ENCODE measurements around the gene NDUFAF3. TPM values are rescaled to one million over a fixed set of nuclear protein-coding genes. Genes with fewer than 3 reads are reported as not detected.

The NDUFAF3 gene
- total and polyA plus RNA-seq, 10 of the 15 experiments (the other 5 are each of a cell fraction or from before 2014, with no cell fraction given), result 25.4 to 228 (median 63.9) TPM

DNA sequence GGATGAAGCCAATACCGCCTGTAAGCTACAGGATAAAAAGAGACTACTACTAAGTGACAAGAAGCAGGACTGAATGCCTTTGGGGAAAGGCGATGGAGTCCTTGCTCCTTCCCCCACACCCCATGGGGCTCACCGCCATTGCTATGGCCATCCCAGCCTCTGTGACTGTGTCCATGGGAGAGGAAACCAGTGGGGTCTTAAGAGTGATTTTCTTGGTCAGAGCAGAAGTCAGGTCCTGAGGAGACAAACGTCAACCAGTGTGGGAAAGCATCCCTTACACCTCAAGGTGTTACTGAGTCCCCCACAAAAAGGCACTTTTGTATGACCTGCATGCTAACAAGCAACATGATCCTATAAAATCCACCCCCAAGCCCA lies 6.4 kb downstream of the NDUFAF3 start (continued):
- TF ChIP-seq ZBTB40 (IDR thresholded peaks at IDR 0.05; ENCODE audit: borderline replicate concordance), result no peak
- TF ChIP-seq MXI1 (IDR thresholded peaks at IDR 0.05; ENCODE audit: low read depth, low read length), result no peak
- no peak for TF ChIP-seq ZNF217 (IDR thresholded peaks at IDR 0.05)

DNA sequence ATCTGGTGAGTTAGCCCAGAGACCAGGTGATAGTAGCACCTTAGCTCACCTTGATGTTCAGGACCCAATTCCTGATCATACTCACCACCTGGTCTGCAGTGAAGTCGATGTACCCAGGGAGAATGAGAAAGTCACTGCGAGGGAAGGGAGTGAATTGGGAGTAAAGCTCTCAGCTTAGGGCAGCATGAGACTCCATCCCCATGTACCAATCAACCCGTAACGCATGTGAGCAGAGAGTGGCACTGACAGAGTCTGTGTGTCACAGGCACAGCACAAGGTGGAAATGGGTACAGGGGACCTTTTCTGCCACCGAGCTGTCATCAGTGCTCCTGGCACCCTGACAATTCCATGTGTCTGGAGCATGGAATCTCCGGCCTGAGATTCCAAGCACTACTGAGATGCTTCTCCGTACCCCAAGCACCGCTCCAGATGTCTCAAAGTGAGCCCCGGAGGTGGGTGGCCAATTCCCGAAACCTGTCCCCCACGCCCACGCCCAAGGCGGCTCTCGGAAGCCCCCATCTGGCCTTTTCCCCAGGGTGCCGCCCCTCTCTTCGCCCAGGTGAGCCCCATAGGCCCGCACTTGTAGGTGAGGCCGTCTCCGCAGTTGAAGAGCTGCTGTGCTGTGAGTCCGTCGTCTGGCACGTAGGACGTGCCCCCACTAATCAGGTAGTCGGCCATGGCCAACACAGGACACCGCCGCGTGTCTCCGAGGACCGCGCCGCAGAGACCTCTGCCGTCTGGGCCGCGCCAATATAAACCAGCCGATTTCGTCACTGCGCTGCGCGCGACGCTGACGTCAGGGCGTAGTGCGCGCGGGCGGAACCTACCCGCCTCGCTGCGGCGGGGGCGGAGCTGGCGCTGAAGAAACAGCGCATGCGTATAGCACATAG lies 7.0 kb downstream of the NDUFAF3 start, which contains the start of gene IMPDH2:
TSS of gene IMPDH2 (minus strand) at position 726 of the 890 bp plus-strand sequence. CDS start at position 678, 48 bp downstream.
- H3K36me3 ChIP-seq (ENCODE audit: control insufficient read depth in 2 of 2, insufficient read depth in 2 of 2, low read length in 1 of 2), result peaks cover 38 to 46% of the 10 kb centered on the region in 2 experiments
- FAIRE-seq (peak; percentile 81), DNase-seq (ENCODE audit: low read depth, low spot score) (peak; percentile 79), ATAC-seq (peak; percentile 92)
- in situ Hi-C loops (cut with MboI), result no loop called here
- POLR2A ChIA-PET, result interaction anchor here (0.6 to 2.3 kb wide), 8 partner anchors 9 to 777 kb away, joined by 3 to 27 read pairs (median 8); partner anchors contain the start of genes DALRD3, P4HTM, QRICH1 and WDR6
- peaks cover 13% of the 10 kb centered on the region for H3K4me1 ChIP-seq (ENCODE audit: control insufficient read depth, insufficient read depth, low read length)
- peak within 1 kb of the TSS; percentile 44 for H2AFZ ChIP-seq (ENCODE audit: control insufficient read depth, low read depth, low read length)
- CTCF ChIA-PET, result interaction anchor here (0.6 to 2.3 kb wide), 14 partner anchors 8 to 457 kb away, joined by 3 to 45 read pairs (median 4); partner anchors contain the start of genes P4HTM, QRICH1 and WDR6
- no peaks in the 10 kb centered on the region for H4K20me1 ChIP-seq (ENCODE audit: control insufficient read depth, insufficient read depth)
- H3K4me3 ChIP-seq, result peak within 1 kb of the TSS; percentile 79
- H3K79me2 ChIP-seq (ENCODE audit: control insufficient read depth, insufficient read depth, low read length), result peaks cover 33% of the 10 kb centered on the region
- peak within 1 kb of the TSS; percentile 76 for H3K27ac ChIP-seq (ENCODE audit: control insufficient read depth, insufficient read depth)
- H3K9me3 ChIP-seq (replicated peaks; ENCODE audit: control insufficient read depth, insufficient read depth, low read length), result no peaks in the 10 kb centered on the region
- under 1% methylated on average over 55 of the region's 55 CpGs for WGBS (ENCODE audit: insufficient coverage, insufficient replicate concordance, low lambda C conversion rate, missing lambda C conversion rate)
- H3K27me3 ChIP-seq (replicated peaks in 1 of 2; ENCODE audit: control insufficient read depth in 2 of 2, insufficient read depth in 2 of 2, low read length in 1 of 2), result no peaks in the 10 kb centered on the region
- RAD21 ChIA-PET (ENCODE audit: unreplicated experiment), result interaction anchor here (0.7 to 2.3 kb wide), 8 partner anchors 9 to 313 kb away, joined by 3 to 32 read pairs (median 4); partner anchors contain the start of genes DALRD3, P4HTM, QRICH1 and WDR6
- peak within 1 kb of the TSS; percentile 65 for H3K4me2 ChIP-seq (ENCODE audit: control insufficient read depth, insufficient read depth)
- intact Hi-C loops (cut with micrococcal nuclease; ENCODE audit: unreplicated experiment), result loop anchor here (2.0 to 10.0 kb wide), 3 partner anchors 66 to 646 kb away; partner anchors contain the start of genes APEH, QRICH1 and USP4
- TSS peak; percentile 72 for BruUV-seq (replicated peaks)
- H3K9ac ChIP-seq (ENCODE audit: control insufficient read depth, insufficient read depth, low read length), result peak within 1 kb of the TSS; percentile 90
- SMC1A ChIA-PET (ENCODE audit: uncharacterized antibody, unreplicated experiment), result interaction anchor here (0.7 to 1.5 kb wide), 10 partner anchors 9 to 420 kb away, joined by 3 to 6 read pairs (median 4); partner anchors contain the start of gene WDR6
- TF ChIP-seq, protein P1, sequence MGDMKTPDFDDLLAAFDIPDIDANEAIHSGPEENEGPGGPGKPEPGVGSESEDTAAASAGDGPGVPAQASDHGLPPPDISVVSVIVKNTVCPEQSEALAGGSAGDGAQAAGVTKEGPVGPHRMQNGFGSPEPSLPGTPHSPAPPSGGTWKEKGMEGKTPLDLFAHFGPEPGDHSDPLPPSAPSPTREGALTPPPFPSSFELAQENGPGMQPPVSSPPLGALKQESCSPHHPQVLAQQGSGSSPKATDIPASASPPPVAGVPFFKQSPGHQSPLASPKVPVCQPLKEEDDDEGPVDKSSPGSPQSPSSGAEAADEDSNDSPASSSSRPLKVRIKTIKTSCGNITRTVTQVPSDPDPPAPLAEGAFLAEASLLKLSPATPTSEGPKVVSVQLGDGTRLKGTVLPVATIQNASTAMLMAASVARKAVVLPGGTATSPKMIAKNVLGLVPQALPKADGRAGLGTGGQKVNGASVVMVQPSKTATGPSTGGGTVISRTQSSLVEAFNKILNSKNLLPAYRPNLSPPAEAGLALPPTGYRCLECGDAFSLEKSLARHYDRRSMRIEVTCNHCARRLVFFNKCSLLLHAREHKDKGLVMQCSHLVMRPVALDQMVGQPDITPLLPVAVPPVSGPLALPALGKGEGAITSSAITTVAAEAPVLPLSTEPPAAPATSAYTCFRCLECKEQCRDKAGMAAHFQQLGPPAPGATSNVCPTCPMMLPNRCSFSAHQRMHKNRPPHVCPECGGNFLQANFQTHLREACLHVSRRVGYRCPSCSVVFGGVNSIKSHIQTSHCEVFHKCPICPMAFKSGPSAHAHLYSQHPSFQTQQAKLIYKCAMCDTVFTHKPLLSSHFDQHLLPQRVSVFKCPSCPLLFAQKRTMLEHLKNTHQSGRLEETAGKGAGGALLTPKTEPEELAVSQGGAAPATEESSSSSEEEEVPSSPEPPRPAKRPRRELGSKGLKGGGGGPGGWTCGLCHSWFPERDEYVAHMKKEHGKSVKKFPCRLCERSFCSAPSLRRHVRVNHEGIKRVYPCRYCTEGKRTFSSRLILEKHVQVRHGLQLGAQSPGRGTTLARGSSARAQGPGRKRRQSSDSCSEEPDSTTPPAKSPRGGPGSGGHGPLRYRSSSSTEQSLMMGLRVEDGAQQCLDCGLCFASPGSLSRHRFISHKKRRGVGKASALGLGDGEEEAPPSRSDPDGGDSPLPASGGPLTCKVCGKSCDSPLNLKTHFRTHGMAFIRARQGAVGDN (IDR thresholded peaks at IDR 0.05), result peak; percentile 99
- TF ChIP-seq WRNIP1 (IDR thresholded peaks at IDR 0.05; ENCODE audit: borderline replicate concordance, low read depth, low read length) (no peak), ZBTB33 (IDR thresholded peaks at IDR 0.05) (no peak), SUZ12 (IDR thresholded peaks at IDR 0.05; ENCODE audit: unreplicated experiment) (no peak), SMC3 (IDR thresholded peaks at IDR 0.05; ENCODE audit: borderline replicate concordance, low read length) (peak; percentile 7; the same call in 1 of the 2 replicates), CREB1 (IDR thresholded peaks at IDR 0.05; ENCODE audit: low read depth) (no peak)

All from GM12878 (cell line).